ENCODE measurements around the gene MOCS1.

MOCS1 gene

DNA sequence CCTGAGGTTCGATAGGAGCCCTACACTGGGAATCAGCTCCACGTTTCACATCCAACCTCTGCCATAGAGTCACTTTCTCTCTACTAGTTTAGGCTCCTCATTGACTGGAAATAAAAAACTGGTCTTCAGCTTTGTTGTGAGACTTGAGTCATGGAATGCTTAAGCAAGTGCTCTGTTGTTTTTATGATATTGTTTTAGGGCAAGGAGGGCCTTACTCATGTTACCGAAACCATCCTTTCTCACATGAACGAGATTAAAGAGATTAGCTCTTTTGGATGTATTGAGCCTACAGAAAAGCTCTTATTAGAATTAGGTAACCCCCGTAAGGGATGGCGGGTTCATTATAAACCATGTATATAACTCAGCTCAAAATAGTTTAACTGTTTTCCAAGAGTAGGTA is 6.9 kb upstream of the MOCS1 start:
- no peak for DNase-seq (ENCODE audit: low read depth)
- H3K4me3 ChIP-seq (ENCODE audit: low read depth, low read length), result no peak overlapping the region
- TF ChIP-seq, protein P1, sequence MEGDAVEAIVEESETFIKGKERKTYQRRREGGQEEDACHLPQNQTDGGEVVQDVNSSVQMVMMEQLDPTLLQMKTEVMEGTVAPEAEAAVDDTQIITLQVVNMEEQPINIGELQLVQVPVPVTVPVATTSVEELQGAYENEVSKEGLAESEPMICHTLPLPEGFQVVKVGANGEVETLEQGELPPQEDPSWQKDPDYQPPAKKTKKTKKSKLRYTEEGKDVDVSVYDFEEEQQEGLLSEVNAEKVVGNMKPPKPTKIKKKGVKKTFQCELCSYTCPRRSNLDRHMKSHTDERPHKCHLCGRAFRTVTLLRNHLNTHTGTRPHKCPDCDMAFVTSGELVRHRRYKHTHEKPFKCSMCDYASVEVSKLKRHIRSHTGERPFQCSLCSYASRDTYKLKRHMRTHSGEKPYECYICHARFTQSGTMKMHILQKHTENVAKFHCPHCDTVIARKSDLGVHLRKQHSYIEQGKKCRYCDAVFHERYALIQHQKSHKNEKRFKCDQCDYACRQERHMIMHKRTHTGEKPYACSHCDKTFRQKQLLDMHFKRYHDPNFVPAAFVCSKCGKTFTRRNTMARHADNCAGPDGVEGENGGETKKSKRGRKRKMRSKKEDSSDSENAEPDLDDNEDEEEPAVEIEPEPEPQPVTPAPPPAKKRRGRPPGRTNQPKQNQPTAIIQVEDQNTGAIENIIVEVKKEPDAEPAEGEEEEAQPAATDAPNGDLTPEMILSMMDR (IDR thresholded peaks at IDR 0.05; ENCODE audit: low read depth, low read length, missing control alignments), result no peak

GRCh38 chr6:39938773-39939654 is 4.8 kb upstream of the MOCS1 start:
- no peak overlapping the region for H3K4me3 ChIP-seq (ENCODE audit: low read depth, low read length)
- no peak for DNase-seq (ENCODE audit: low read depth)
- TF ChIP-seq, protein P1 (IDR thresholded peaks at IDR 0.05; ENCODE audit: low read depth, low read length, missing control alignments), result no peak

DNA sequence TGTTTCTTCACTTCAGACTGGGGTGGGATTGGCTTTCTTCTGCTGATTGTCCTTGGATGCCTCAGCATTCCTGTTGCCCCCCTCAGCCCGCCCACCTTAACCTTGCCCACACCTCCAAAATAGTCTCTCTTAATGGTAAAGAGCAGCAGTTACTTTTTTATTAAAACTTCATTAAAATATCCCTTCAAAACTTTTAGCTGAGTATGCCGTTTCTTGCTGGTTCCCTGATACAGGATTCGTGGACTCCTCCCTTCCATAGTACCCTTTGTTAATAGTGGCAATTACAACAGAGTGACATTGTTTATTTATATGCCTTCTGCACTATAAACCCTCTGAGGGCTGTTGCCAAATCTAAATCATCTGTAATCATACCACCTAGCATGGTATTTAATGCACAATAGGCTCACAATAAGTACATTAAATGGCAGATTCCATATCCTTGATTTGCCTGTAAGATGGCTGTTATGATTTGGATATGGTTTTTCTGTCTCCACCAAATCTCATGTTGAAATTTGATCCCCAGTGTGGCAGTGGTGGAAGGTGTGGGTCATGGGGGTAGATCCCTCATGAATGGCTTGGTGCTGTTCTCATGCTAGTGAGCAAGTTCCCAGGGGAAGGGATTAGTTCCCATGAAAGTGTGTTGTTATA is 3.5 kb upstream of the MOCS1 start:
- no peak overlapping the region for H3K4me3 ChIP-seq (ENCODE audit: low read depth, low read length)
- DNase-seq (ENCODE audit: low read depth), result no peak
- TF ChIP-seq, protein P1 (IDR thresholded peaks at IDR 0.05; ENCODE audit: low read depth, low read length, missing control alignments), result no peak

- TF ChIP-seq, protein P1 (IDR thresholded peaks at IDR 0.05; ENCODE audit: low read depth, low read length, missing control alignments), result no peak
- H3K4me3 ChIP-seq (ENCODE audit: low read depth, low read length), result no peak overlapping the region
- no peak for DNase-seq (ENCODE audit: low read depth)
Observed at GRCh38 chr6:39936857-39937256, 2.6 kb upstream of the MOCS1 start.

GRCh38 chr6:39935241-39935640 is 979 bp upstream of the MOCS1 start:
- no peak for DNase-seq (ENCODE audit: low read depth)
- TF ChIP-seq, protein P1 (IDR thresholded peaks at IDR 0.05; ENCODE audit: low read depth, low read length, missing control alignments), result no peak
- H3K4me3 ChIP-seq (ENCODE audit: low read depth, low read length), result no peak overlapping the region

DNA sequence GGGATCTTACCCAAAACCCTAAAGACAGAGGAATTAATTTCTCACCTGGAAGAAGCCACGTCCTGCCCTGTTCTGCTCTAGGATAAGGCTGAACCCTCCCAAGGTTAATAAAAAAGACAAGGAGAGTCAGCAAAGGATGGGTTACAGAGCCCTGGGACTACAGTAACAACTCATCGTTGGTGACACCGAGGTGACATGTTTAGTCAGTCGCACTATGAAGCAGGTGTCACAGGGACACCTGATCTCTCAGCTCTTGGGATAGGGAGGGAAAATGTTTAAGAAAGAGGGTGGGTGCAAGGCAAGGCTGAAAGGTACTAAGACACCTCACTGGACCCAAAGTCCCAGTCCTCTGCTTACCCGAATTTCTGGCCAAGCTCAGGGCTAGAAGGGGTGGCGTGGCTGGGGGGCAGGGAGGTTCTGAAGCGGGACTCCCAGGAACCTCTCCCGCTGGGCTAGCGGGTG is 562 bp downstream of the MOCS1 start:
- no peak for DNase-seq (ENCODE audit: low read depth)
- TF ChIP-seq, protein P1 (IDR thresholded peaks at IDR 0.05; ENCODE audit: low read depth, low read length, missing control alignments), result no peak
- H3K4me3 ChIP-seq (ENCODE audit: low read depth, low read length), result no peak overlapping the region

Data from GM12864 (cell line).